NCI-H526 treated with DMSO at 0.1 percent for 48 hours (cell line): ENCODE data around the gene PPARD.

Source experiments
- DNase-seq: peaks from one replicate; lab custom pipeline; 2025; lab: John Stamatoyannopoulos, UW

The PPARD gene

DNA sequence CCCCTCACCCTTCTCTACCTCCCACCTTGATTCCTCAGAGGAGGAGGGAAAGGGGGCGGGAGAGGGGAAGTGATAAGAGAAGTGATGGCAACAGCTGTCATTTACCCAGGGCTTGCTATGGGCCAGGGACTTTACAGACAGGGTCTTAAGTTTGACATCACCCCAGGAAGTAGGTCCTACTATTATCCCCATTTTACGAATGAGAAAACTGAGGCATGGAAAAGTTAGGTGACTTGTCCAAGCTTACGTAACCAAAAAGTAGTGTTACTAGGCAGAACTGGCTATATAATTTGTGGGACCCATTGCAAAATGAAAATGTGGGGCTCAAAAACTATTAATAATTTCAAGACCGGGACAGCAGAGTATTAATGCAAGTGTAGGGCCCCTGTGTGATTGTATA is 99.3 kb downstream of the PPARD start:
- DNase-seq = no peak

GRCh38 chr6:35442693-35443092 is 100.3 kb downstream of the PPARD start:
- DNase-seq = no peak

DNA sequence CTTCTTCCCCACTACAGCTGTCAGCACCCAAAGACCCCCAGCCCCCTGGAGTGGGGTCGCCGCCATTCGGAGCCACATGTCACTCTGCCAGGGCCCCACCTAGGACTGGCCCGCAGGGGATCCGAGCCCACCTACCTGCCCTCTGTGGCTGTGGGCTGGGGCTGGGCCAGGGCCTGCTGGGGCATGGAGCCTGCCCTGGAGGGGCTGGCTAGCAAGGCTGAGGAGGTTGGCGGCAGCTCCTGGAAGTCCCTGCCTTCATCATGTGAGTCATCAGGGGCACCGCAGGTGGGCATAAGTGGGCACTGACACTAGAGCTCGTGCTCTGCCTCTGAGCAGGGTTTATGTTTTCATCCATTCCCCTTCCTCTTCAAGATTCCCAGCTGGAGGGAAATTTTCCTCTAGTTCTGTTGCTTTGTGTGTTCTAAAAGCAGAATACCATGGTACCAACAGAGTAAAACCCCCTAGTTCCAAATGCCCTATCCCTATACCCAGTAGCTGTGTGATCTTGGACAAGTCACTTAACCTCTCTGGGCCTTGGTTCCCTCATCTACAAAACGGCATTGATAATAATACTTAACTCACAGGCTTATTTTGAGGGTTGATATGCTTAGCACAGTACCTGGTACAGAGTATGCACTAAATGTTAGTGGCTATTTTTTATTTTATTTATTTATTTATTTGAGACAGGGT is 101.1 kb downstream of the PPARD start:
- DNase-seq = no peak

DNA sequence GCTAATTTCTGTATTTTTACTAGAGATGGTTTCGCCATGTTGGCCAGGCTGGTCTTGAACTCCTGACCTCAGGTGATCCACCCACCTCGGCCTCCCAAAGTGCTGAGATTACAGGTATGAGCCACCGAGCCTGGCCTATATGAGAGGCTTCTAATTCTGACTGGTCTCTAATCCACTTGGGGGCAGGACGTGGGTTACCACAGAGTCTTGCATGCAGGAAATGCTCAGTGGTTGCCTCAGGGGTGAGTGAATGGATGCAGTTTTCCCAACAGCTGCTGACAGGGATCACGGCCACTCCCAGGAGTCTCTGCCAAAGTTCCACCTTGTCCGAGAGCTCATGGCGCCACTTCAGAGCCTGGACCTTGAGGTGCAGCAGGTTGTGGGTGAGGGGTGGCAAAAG is 103.3 kb downstream of the PPARD start:
- DNase-seq = no peak

DNA sequence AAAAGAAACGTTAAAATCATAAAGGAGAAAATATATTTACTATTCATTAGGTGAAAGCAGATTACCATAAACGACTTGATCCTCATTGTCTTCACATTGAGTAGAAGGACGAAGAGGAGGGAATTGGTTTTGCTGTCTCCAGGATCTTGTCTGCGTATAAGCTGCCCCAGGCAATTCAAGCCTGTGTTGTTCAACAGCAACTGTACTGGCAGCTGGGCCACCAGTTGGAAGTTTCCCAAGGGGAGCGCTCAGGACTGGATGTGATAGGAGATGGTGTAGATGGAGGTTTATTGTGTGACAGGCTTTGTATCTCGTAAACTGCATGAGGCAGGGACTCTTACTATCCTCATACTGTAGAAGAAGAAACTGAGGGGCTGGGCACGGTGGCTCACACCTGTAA is 105.8 kb downstream of the PPARD start:
- no peak for DNase-seq

GRCh38 chr6:35449287-35449881 is 107.0 kb downstream of the PPARD start:
- peak; percentile 51 for DNase-seq

DNA sequence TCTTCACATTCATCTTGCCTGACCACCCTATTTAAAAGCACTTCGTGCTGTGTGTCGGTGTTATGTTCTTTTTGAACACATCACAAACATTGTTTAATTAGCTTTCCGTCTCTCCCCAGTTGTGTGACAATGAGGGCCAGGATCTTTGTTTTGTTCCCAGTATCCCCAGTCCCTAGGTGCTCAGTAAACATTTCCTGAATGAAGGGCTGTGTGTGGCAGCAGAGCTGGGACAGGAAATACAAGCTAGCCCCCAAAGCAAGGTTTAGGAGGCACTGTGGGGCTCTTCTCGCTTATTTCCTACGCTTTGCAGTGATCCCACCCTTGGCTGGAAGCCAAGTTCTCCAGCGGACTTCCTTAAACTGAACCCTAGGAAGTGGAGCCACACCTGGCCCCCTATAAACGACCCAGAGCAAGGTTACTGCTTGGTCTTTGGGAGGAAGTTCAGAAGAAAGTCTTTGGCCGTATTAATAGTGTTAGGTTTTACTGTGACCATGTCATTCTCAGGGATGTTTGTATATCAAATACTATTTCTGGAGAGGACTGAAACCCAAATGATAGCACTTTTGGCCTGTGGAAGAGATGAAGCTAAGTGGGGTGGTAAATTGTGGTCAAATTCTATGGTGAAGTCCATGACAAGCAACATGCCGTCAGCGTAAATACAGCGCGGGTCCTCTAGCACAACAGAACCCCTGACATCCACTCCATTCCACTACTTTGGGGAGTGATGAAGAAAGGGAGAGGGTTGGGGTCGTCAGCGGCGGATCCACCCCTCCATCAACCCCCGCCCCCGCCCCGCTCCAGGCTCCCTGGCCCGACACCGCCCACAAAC is 109.2 kb downstream of the PPARD start:
- DNase-seq = no peak

- DNase-seq = peak; percentile 74
These were observed 110.1 kb downstream of the PPARD start, which contains the start of gene FANCE for GRCh38 chr6:35452183-35453090. Gene FANCE (plus strand): TSS chr6:35452338. CDS start chr6:35452546, 208 bp downstream.

GRCh38 chr6:35453236-35453635 is 110.9 kb downstream of the PPARD start:
- no peak for DNase-seq

- DNase-seq = no peak
These were observed 112.2 kb downstream of the PPARD start for GRCh38 chr6:35454391-35455110.

- no peak for DNase-seq
These were observed 115.5 kb downstream of the PPARD start for GRCh38 chr6:35457907-35458306.

GRCh38 chr6:35461270-35461669 is 118.9 kb downstream of the PPARD start:
- DNase-seq = no peak

- DNase-seq = no peak
These were observed 120.9 kb downstream of the PPARD start for GRCh38 chr6:35463292-35463691.

- DNase-seq = no peak
These were observed 123.3 kb downstream of the PPARD start for GRCh38 chr6:35465646-35466045.

DNA sequence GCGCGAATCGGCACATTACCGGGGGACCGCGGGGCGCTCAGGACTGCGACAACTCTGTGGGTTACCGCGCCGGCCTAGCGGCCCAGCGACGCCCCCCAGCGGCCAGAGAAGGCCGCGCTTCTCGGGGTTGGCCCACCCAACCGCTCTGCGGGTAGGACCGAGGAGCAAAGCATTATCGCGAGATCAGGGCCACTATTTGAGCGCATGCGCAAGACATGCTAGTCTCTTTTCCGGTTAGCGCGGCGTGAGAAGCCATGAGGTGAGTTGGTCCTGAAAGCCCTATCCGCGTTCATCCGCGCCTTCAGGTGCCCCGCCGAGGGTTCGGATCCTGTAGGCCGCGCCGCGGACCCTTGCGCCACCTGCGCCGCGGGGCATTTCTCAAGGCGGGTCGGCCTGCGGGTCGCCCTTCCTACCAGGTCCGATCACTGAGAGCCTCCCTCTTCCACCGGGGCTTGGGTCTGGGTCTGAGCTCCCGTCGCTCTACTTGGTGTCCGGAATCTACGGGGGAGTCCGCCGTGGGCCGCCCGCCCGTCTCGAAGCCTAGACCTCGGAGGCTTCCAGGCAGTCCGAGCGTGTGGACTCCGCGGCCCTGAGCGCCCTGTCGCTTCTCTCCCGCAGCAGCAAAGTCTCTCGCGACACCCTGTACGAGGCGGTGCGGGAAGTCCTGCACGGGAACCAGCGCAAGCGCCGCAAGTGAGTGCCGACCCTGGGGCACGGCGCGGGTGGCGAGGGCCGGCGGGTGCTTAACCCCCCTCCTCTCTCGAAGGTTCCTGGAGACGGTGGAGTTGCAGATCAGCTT is 126.0 kb downstream of the PPARD start, which contains the start of gene RPL10A:
RPL10A (plus strand) TSS at position 221 of the 799 bp plus-strand sequence; CDS start at position 255, 34 bp downstream.
- peak; percentile 91 for DNase-seq

GRCh38 chr6:35468980-35469750 is 126.8 kb downstream of the PPARD start:
- no peak for DNase-seq

- DNase-seq = no peak
These were observed 127.6 kb downstream of the PPARD start for GRCh38 chr6:35469751-35470662.

DNA sequence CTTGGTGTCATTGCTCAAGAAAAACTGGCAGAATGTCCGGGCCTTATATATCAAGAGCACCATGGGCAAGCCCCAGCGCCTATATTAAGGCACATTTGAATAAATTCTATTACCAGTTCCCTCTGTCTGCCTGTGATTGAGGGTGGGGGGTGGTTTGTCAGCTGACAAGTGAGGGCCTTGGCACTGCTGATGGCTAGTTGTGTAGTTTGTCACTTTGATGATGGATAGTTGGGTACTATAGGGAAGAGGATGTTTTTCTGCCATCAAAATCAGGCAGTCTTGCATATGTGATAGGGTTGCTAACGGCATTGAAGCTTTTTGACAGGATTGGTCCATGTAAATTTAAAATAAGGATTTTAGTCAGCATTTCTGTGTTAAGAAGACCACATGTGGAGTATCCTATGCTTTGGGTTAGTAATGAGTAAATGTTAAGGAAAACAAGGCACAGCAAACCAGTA is 128.3 kb downstream of the PPARD start:
- DNase-seq = no peak
